GM23248 (cell line): ENCODE data around the gene CHCHD1.

Experiments
- EZH2 ChIP-seq: fragments of 200-600 bp; sonication (generic); IDR thresholded peaks from 2 replicates; pipeline ENCODE4 v1.6.1; 2018; ENCODE audit warnings: antibody characterized with exemption, mild to moderate bottlenecking; ENCODE audit not compliant: insufficient read depth, poor library complexity, severe bottlenecking
- EZH2phosphoT487 ChIP-seq: fragments of 200-600 bp; sonication (generic); IDR thresholded peaks from 2 replicates; pipeline ENCODE4 v1.6.1; 2018; ENCODE audit warnings: antibody characterized with exemption, moderate library complexity, mild to moderate bottlenecking, low read depth; ENCODE audit not compliant: insufficient read depth

- TF ChIP-seq EZH2, result no peak
- TF ChIP-seq EZH2phosphoT487, result no peak
These were observed 24.5 kb downstream of the CHCHD1 start for GRCh38 chr10:73806176-73806950.
